Endothelial cell of umbilical vein (primary cell): ENCODE results near the gene TEKT1. TPM values are rescaled to one million over a fixed set of nuclear protein-coding genes. Genes with fewer than 3 reads are reported as not detected.
A peak's percentile ranks its signal among the peaks of the same experiment; 100 is the strongest.

Experiments
- BruUV-seq: library from RNA; stranded (reverse); fragments of 400-500 nt; replicated peaks from 2 replicates; lab custom pipeline; 2021; lab: Mats Ljungman, UMichigan
- CTCF ChIA-PET: fragments of 300-600, 350-600 bp; sonication (Branson Sonifier 250); formaldehyde crosslinking; loops from one replicate; lab custom pipeline; 2021; ENCODE audit warnings: antibody characterized with exemption, inconsistent platforms; lab: Charles Lee
- POLR2A ChIA-PET: fragments of 300-600, 350-600 bp; sonication (Branson Sonifier 250); formaldehyde crosslinking; loops from one replicate; lab custom pipeline; 2021; ENCODE audit warnings: antibody characterized with exemption, inconsistent platforms; lab: Charles Lee
- DNase-seq: peaks from one replicate; pipeline ENCODE4 v3.0.0-alpha.2; 2011; ENCODE audit warnings: low read depth, low spot score
- FAIRE-seq: peaks from 2 replicates; lab custom pipeline; 2011; peaks lifted over from hg19 to GRCh38; lab: Jason Lieb, UNC
- H2AFZ ChIP-seq: 2 replicates; pipeline ENCODE4 v1.6.0; 2012; ENCODE audit warnings: low read depth, low read length, control low read depth, inconsistent platforms
- H3K27ac ChIP-seq: 2 replicates; pipeline ENCODE4 v1.5.1; 2011; ENCODE audit warnings: low read depth, mild to moderate bottlenecking, control low read depth, low read length, moderate library complexity; ENCODE audit not compliant: insufficient read depth
- H3K27me3 ChIP-seq, 2 experiments: 2 replicates each; pipeline versions ENCODE4 v1.6.0 to v1.6.1; 2011; ENCODE audit warnings: low read length in 2 of 2, mixed read lengths in 1 of 2; ENCODE audit not compliant: control insufficient read depth in 2 of 2, insufficient read depth in 2 of 2
- H3K36me3 ChIP-seq, 2 experiments: 2 replicates in 1 of 2; 3 replicates in 1 of 2; pipeline ENCODE4 v1.5.1; 2011; ENCODE audit warnings: low read length in 2 of 2, mild to moderate bottlenecking in 1 of 2, moderate library complexity in 1 of 2; ENCODE audit not compliant: control insufficient read depth in 2 of 2, insufficient read depth in 2 of 2; ENCODE audit errors: extremely low read depth in 1 of 2
- H3K4me1 ChIP-seq: 3 replicates; pipeline ENCODE4 v1.5.1; 2011; ENCODE audit warnings: mild to moderate bottlenecking, low read length; ENCODE audit not compliant: control insufficient read depth, insufficient read depth; ENCODE audit errors: extremely low read depth
- H3K4me2 ChIP-seq: 2 replicates; pipeline ENCODE4 v1.6.1; 2011; ENCODE audit warnings: low read length, control low read depth, mixed read lengths; ENCODE audit not compliant: insufficient read depth
- H3K4me3 ChIP-seq, 3 experiments: fragments of 200-600 bp in 1 of 3; sonication (generic), shearing (Covaris generic) in 1 of 3; replicated peaks in 1 of 3; 2 replicates each; pipeline ENCODE4 v1.5.1; 2011 to 2016; ENCODE audit warnings: control low read depth in 3 of 3, low read length in 3 of 3, mild to moderate bottlenecking in 2 of 3, inconsistent platforms in 1 of 3, low read depth in 1 of 3, moderate library complexity in 1 of 3; ENCODE audit not compliant: insufficient read depth in 1 of 3
- H3K79me2 ChIP-seq: 2 replicates; pipeline ENCODE4 v1.6.0; 2012; ENCODE audit warnings: low read length, inconsistent platforms; ENCODE audit not compliant: control insufficient read depth, insufficient read depth
- H3K9ac ChIP-seq: replicated peaks from 2 replicates; pipeline ENCODE3; 2011; ENCODE audit warnings: low read length, control low read depth; ENCODE audit not compliant: insufficient read depth; ENCODE audit errors: extremely low read depth
- H3K9me1 ChIP-seq: replicated peaks from 3 replicates; pipeline ENCODE4 v1.6.0; 2011; ENCODE audit warnings: mild to moderate bottlenecking, low read length; ENCODE audit not compliant: control insufficient read depth, insufficient read depth; ENCODE audit errors: extremely low read depth
- H3K9me3 ChIP-seq: replicated peaks from 2 replicates; pipeline ENCODE4 v1.5.1; 2012; ENCODE audit warnings: low read length, inconsistent platforms; ENCODE audit not compliant: control insufficient read depth, insufficient read depth
- H4K20me1 ChIP-seq: replicated peaks from 2 replicates; pipeline ENCODE3; 2011; ENCODE audit warnings: mild to moderate bottlenecking, low read length; ENCODE audit not compliant: control insufficient read depth, insufficient read depth; ENCODE audit errors: extremely low read depth
- EZH2 ChIP-seq: IDR thresholded peaks from 2 replicates; pipeline ENCODE4 v1.6.1; 2012; ENCODE audit warnings: borderline replicate concordance, low read depth, mild to moderate bottlenecking, moderate library complexity, low read length, inconsistent platforms; ENCODE audit not compliant: severe bottlenecking
- FOS ChIP-seq: IDR thresholded peaks from 2 replicates; pipeline ENCODE4 v1.6.1; 2011; ENCODE audit warnings: mild to moderate bottlenecking, low read length, moderate library complexity, borderline replicate concordance; ENCODE audit not compliant: insufficient read depth
- GATA2 ChIP-seq: IDR thresholded peaks from 2 replicates; pipeline ENCODE4 v1.7.0; 2011; ENCODE audit warnings: low read depth, mild to moderate bottlenecking, moderate library complexity, mixed read lengths, low read length; ENCODE audit not compliant: insufficient read length, insufficient read depth
- JUN ChIP-seq: IDR thresholded peaks from 2 replicates; pipeline ENCODE4 v1.6.1; 2011; ENCODE audit warnings: borderline replicate concordance, low read depth; ENCODE audit not compliant: insufficient read length, insufficient read depth
- dilution Hi-C: fragments of 300-500 bp; cut with MboI; formaldehyde crosslinking; loops from one replicate; pipeline ENCODE4 v1.15.0; 2019; ENCODE audit warnings: low sequenced_read_pairs; ENCODE audit not compliant: extremely low pct_ligation_motif_present
- intact Hi-C: fragments of 100-400 bp; cut with micrococcal nuclease; formaldehyde crosslinking; loops from one replicate; pipeline ENCODE4 v1.10.0; 2022
- polyA plus RNA-seq, 4 experiments: library from polyadenylated mRNA; depleted of rRNA in 3 of 4; stranded (reverse) in 3 of 4; unstranded in 1 of 4; fragments of >200 nt; gene quantifications; 2 replicates each; pipeline versions ENCODE4 v1.2.1 to v1.2.3, GENCODE V29; 2011 to 2012; ENCODE audit warnings: missing spikeins in 1 of 4
- total RNA-seq: library from RNA; stranded (reverse); gene quantifications from 2 replicates; pipeline ENCODE4 v1.2.3, GENCODE V29; 2021

The TEKT1 gene
- total and polyA plus RNA-seq, 2 donors (not counting 3 experiments of a cell fraction or from before 2014, with no cell fraction given) = not detected

- no TSS peak for BruUV-seq
- intact Hi-C loops (no loop called here), dilution Hi-C loops (no loop called here)
- H3K36me3 ChIP-seq = no peaks in the 10 kb centered on the region
- H3K9me1 ChIP-seq = no peaks in the 10 kb centered on the region
- FAIRE-seq (no peak), DNase-seq (no peak)
- no peak overlapping the region for H2AFZ ChIP-seq
- ChIA-PET POLR2A (interaction anchor here (0.7 kb wide), 1 partner anchor 38 kb away, joined by 4 read pairs; no protein-coding TSS in a partner anchor), CTCF (interaction anchor here (1.1 to 1.9 kb wide), 5 partner anchors 10 to 124 kb away, joined by 3 to 21 read pairs (median 4); no protein-coding TSS in a partner anchor)
- TF ChIP-seq EZH2 (no peak), JUN (no peak), FOS (no peak)
- peak overlapping the region in 2 of 3 experiments; percentile 30 to 42 for H3K4me3 ChIP-seq
- H3K9me3 ChIP-seq = no peaks in the 10 kb centered on the region
- peaks cover 6% of the 10 kb centered on the region for H3K4me1 ChIP-seq
- H4K20me1 ChIP-seq = no peaks in the 10 kb centered on the region
- H3K79me2 ChIP-seq = no peaks in the 10 kb centered on the region
- H3K27ac ChIP-seq = peak overlapping the region; percentile 33
- peak overlapping the region; percentile 60 for H3K4me2 ChIP-seq
- H3K9ac ChIP-seq = peak overlapping the region; percentile 3
- H3K27me3 ChIP-seq = peaks cover 0 to 15% of the 10 kb centered on the region in 2 experiments
Observed at GRCh38 chr17:6787081-6787693, 44.3 kb downstream of the TEKT1 start.

- Histone ChIP-seq H3K4me3 (peak overlapping the region in 2 of 3 experiments; percentile 30 to 42), H4K20me1 (no peaks in the 10 kb centered on the region), H3K36me3 (no peaks in the 10 kb centered on the region), H3K4me1 (peaks cover 6% of the 10 kb centered on the region), H3K79me2 (no peaks in the 10 kb centered on the region), H3K9me3 (no peaks in the 10 kb centered on the region), H3K27me3 (peaks cover 0 to 15% of the 10 kb centered on the region in 2 experiments), H3K9ac (peak overlapping the region; percentile 3), H3K27ac (peak overlapping the region; percentile 33), H2AFZ (peak overlapping the region; percentile 80), H3K9me1 (no peaks in the 10 kb centered on the region), H3K4me2 (peak overlapping the region; percentile 60)
- peak; percentile 93 for DNase-seq
- intact Hi-C loops = loop anchor here (1.0 kb wide), 1 partner anchor 33 kb away; no protein-coding TSS in a partner anchor
- ChIA-PET POLR2A (no interaction called here), CTCF (interaction anchor here (1.1 to 1.9 kb wide), 5 partner anchors 10 to 124 kb away, joined by 3 to 21 read pairs (median 4); no protein-coding TSS in a partner anchor)
- dilution Hi-C loops = no loop called here
- TF ChIP-seq GATA2 (no peak), FOS (peak; percentile 43), JUN (peak; percentile 89)
- peak; percentile 96 for FAIRE-seq
- BruUV-seq = no TSS peak
Observed at GRCh38 chr17:6786618-6787017, 44.9 kb downstream of the TEKT1 start.
